HS-5 (cell line): Measurements from ENCODE around the gene NEK4.
"Not testable (repeated sequence)": the region's sequence is repeated elsewhere in the genome, so short reads cannot be mapped to it uniquely, and the experiment has no call there.

Experiments used
- DNase-seq: peaks from one replicate; pipeline ENCODE4 v3.0.0-alpha.2; 2012; ENCODE audit warnings: low read depth

Gene NEK4

DNA sequence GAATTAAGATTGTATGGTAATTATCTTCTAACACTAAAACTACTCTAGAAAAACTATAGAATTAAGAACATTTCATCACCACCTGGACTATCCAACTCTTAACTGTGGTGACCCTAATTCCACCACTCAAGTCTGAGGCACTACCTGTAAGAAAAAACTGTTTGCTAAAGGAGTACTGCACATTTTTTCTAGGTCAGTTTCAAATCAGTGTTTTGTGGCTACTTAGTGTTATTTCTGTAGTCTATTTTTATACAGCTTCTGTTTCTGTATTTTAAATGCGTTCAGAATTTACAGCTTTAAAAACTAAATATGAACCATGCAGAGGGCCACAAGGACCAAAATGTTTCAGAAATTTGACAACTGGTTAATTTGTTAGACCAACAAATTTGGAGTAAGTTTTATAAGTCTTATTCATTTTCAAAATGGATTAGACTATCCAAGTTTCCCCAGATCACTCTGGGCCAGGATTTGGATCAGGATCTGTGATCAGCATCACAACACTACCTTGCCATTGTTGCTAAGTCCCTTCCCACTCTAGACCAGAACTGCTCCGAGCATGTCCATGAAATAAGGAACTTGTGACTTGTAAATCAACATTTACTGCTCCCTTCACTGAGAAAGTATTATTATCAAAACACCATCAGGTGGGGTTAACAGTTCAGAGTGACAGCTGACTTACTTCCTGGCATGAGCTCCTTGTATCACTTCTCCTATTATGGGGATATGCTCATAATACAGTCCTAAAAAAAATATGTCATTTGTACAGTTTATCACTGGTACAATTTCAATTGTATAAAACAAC, 73.7 kb downstream of the NEK4 start:
- DNase-seq: no peak

DNA sequence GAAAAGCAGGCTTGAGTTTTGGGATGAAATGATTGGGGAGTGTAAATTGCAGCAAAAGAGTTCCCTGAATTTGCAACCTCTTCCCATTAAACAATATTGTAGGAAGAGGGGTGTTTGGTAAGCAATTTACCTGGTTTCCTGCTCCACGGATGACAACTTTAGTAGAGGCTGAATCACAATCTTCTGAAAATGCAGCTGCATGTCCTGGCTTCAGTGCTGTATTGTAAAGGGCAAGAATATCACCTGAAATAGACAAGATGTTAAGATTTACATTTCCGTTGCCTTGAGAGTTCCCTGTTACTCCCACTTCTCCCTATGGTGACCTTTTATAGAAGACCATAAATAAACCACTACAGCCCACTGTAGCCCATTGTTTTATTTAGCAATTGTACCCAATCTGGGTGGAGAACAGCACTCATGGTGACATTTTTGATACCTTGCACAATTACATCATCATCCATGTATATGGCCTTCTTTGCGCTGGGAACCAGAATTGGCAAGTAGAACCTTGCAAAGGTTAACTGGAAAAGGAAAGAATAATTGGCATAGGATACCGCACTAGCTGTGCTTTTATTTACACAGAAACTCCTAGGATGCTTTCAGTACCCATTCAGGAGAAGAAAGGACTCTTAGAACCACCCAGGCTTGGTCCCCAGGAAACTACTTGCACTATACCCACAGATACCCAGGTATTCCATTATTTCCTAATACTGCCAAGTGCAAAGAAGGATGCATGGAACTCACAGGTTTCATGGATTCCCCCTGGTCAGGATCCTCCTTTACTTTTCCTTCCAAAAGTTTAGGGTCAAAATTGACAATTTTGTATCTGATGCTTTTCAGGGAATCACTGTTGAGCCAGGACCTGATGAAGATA, 74.7 kb downstream of the NEK4 start:
- DNase-seq: no peak

DNA sequence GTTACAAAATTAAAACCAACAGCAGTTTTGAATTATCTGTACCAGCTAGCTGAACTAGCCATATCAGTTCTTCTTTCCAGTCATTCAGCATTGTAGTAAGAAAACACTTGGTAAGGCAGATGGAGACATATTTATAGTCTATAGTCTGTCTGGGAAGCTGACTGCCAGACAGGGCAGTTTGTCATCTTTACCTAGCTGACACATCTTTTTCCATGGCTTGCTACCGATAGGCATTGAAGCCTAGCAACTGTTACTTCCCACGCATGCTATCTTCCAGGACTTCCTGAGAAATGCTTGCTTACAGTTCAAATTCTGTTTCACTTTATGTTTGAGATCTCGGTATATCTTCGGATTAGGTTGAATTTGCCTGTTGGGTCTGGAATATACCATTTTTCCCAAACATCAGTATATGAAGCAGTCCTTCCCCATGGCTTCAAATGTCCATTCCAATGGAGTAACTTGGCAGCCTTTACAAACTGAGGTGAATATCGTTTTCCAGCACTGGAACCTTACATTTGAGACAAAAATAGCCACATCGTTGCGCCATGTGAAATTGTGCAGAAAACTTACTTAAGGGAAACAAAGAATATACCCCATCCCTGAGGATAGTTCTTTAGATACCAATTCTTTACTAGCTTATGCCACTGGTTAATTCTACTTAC, 76.1 kb downstream of the NEK4 start:
- DNase-seq: no peak

DNA sequence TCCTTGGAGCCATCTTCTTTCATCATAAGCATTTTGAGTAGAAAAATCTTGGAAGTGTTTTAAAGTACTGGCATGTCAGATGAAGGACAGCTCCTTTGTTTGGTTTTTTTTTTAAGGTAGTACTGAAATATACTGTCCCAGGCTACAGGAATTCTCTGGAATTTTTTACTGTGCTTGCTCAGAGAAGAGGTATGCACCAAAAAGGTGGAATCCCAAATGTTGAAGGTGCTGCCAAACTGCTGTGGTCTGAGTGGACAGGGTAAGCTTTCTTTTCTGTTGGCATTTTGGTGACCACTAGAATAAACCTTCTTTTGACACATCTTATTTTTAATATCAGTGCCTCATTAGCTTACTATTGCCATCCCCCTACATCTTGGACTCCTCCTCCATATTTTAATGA, 77.7 kb downstream of the NEK4 start:
- no peak for DNase-seq

DNA sequence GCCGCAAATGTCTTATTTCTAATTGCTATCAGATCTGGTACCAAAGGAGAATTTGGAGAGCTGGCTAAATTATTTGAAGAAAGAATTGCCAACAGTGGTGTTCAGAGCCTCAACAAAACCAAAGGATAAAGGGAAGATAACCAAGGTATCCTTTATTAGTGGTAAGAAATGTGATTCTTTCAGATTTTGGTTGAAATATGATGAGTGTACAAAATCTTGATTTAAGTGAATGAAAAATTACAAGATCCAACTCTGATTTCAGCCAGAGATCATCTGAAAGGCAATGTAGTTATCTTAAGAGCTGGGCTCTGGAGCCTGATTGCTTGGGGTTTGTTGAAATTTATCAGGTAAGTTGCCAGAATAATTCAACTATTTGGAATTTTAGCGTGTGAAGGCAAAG, 80.2 kb downstream of the NEK4 start:
- DNase-seq: no peak

DNA sequence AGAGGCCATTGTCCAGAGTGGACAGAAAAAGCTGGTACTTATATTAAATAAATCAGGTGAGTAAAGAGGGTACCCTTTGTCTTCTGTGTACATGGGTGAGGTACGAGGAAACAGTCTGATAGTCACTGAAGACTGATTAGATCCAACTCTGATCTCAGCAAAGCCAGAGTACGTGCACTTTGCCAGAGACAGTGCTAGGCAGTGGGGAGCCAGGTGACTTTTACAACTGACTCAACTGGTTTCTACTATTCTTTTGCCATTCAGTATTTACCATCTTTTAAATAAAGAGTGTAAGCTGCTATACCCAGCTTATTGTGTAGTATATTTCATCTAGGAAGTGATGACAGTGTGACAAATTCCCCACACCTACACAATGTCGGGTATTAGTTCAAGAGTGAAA, 81.6 kb downstream of the NEK4 start:
- no peak for DNase-seq

DNA sequence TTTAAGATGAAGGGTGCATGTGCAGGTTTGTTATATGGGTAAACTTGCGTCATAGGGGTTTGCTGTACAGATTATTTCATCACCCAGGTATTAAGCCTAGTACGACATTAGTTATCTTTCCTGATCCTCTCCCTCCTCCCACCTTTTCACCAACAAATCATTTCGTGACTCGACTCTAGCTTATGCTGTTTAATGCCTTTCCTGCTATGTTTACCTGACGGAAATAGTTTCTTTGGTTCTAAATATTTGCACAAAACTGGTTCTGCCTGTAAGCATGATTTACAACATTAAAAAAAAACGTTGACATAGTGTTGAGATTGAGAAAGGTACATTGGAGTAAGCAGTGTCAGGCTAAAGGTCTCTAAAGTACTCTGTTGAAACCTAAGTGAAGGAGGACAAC, 82.5 kb downstream of the NEK4 start:
- no peak for DNase-seq

DNA sequence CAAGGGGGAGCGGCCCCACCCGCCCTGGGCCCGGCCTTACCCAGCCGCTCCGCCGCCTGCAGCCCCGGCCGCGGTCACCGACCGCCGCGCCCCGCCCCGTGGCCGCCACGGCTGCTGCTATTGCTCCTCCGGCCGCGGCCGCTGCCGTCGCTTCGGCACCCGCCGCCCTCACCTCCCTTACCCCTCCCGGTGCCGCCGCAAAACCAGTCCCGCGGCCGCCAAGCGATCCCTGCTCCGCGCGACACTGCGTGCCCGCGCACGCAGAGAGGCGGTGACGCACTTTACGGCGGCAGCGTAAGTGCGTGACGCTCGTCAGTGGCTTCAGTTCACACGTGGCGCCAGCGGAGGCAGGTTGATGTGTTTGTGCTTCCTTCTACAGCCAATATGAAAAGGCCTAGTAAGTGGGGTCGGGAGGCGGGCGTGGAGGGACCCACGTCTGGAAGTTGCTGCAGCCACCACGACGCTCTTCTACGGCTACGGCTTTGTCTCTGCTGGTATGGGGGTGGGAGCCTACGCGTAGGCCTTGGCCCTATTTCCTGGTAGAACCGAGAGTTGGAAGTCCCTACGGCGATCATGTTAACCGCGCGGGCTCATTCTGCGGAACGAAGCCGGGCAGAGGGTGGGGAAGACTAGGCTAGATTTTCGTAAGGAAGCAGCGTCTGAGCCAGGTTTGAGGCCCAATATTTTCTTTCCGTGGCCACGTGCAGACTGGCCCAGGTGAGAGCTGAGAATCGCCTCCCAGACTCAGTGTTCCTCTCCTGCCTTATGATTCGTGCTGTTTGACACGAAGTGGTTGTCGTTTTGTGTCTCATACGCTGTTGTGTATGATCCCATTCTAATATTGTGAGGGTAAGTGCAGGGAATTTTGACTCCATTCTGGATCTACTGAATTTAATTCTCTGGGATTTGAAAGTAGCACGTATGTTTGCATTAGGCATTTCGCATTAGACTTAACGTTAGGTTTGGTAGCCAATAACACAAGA, 84.7 kb downstream of the NEK4 start, which contains the start of the genes GNL3 and PBRM1:
Gene GNL3 (plus strand): TSS at position 324 of the 983 bp plus-strand sequence. CDS start 61 bp downstream, at position 385.
Gene PBRM1 (minus strand): TSS at position 205 of the 983 bp plus-strand sequence.
- DNase-seq: peak; percentile 68

DNA sequence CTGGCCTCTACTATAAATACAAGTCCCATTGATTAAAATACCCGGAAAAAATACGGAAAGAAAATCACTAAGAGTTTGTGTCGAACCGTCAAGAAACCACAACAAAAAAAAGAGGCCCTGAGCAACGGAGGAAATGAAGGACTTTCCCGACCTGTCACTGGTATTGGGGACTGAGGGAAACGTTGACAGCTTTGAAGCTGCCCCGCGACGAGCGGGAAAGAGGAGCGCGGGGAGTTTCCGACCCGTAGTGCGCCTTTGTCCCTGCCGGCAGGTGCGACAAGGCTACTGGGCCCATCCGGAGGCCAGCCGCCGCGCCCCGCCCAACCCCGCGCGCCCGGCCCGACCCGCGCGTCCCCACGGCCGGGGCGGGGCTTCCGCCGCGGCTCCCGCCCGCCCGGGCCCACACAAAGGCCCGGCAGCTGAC, 85.4 kb downstream of the NEK4 start:
- no peak for DNase-seq

DNA sequence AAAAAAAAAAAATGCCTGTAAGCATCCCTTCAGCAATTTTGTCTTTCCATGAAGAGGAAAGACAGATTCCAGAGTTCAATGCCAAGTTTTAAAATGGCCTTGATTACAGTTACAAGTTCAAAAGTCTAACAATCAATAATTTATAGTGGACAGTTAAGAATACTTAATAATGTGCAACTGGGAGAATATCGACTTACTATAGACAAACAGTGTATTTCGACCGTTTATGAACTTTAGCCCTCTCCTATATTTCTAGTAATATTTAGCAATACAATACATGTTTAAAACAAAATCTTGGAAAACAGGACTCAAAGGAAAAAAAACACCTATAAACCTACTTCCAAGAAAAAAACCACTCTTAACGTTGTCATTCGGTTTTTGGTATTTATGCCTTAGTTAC, 86.6 kb downstream of the NEK4 start:
- no peak for DNase-seq

DNA sequence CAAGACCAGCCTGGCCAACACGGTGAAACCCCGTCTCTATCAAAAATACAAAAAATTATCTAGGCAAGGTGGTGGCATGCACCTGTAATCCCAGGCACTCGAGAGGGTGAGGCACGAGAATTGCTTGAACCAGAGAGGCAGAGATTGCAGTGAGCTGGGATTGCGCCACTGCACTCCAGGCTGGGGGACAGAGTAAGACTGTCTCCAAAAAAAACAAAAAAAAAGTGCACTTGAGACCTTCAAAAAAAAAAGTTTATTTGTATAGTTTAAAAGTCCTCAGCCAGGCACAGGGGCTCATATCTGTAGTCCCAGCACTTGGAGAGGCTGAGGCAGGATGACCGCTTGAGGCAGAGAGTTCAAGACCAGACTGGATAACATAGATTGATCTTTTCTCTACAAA, 87.1 kb downstream of the NEK4 start:
- DNase-seq: no peak

DNA sequence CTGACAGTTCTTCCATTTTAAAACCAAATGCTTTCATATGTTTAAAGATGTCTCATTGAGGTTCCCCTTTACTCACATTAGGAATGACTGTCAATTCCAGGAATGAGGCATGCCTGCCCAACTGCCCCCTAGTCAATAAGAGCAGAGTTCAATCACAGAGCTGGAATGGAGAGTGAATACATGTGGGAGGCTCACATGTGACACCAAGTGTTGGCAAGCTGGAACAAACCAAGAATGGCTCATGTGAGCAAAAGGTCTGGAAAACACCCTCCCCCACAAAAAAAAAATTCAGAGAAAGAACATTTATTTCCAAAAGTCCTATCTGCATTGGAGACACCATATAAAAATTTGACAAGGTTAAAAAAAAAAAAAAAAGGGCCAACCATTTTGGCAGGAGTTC, 88.7 kb downstream of the NEK4 start:
- peak; percentile 75 for DNase-seq

DNA sequence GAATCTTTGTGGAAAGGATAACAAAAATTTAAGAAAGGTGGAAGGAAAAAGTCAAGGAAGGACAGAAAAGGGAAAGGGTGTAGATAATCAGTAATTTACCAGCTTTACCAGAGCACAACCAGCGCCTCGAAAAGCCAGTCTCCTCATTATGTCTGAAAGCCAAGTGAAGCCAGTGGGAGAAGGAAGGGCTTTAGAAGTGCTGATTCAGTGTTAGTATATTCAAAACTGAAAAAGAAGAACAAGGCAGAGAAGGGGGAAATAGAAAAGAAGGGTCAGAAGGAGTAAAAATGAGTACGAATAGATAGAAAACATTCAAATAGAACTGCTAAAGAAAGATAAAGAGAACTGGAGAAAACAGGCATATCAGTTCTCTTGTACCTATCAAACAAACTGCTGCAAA, 89.1 kb downstream of the NEK4 start:
- DNase-seq: no peak

DNA sequence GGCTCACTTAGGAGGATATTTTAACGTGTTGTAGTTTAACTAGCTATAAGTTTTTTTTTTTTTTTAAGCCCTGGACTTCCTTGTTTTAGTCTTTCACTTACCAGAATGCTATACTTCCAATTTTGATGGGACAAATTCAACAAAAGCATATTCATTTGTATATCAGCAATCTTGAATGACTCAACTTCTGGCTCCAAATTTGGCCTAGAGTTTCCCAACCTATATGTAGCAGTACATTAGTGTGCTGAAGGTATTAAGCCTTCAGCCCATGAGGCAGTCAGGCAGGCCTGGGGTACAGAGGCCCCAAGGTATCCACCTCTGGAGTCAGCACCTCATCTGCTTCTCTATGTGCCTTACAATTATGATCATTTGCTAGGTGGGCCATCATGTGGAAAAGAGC, 90.9 kb downstream of the NEK4 start:
- no peak for DNase-seq

DNA sequence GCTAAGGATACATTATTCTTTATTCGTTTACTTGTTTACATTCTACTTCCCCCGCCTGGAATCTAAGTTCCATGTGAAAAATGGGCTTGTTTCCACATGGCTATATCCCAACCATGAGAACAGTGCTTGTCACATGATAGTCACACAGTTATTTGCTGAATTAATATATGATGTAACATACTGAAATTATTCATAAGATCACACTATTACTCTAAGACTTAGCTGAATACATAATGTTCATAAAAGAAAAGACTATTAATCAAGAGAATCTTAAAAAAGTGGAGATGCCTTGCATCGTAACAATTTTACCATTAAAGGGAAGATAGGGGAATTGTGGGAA, 91.6 kb downstream of the NEK4 start:
- no peak for DNase-seq

DNA sequence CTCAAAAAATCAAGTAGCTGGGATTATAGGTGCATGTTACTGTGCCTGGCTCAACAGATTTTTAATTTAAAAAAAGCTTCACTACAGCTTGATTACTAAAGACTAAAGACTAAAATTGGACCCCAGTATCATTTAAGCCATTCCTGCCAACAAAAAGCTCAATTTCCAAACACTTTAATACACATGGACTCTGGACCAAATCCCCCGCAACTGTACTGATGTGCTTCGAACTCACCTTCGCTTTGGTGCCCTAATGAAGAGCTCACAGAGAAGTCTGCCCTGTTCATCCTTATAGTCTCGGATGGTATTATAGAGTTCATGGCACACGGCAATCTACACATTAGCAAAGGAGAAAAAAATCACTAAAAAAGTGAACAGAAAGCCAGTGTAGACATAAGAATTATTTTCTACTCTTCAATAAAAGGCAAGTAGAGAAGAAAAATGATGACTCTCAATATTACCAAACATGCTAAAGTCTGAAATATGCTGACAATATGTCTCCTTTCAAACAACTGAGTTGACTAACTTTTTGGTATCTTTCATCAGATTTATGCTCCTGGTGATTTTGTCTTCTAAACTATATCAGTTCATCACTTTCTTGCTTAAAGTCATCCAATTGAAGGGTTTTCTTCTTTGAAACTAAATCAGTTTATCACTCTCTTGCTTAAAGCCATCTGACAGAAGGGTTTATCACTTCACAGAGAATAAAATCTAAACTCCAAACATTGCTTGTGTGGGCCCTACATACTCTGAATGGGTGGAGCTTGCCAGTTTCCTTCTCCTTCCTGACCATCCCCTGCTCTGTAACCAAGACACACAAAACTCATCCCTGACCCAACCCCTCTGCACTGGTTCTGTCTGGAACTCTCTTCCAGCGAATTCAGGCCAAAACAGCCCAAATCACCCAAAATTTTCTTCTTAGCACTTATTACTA, 92.2 kb downstream of the NEK4 start:
- no peak for DNase-seq

DNA sequence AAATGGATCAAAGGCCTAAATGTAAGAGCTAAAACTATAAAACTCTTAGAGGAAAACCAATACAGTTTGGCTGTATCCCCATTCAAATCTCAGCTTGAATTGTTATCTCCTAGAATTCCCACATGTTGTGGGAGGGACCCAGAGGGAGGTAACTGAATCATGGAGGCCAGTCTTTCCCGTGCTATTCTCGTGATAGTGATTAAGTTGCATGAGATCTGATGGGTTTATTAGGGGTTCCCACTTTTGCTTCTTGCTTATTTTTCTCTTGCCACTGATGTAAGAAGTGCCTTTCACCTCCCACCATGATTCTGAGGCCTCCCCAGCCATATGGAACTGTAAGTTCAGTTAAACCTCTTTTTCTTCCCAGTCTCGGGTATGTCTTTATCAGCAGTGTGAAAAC, 94.5 kb downstream of the NEK4 start:
- not testable (repeated sequence) for DNase-seq

DNA sequence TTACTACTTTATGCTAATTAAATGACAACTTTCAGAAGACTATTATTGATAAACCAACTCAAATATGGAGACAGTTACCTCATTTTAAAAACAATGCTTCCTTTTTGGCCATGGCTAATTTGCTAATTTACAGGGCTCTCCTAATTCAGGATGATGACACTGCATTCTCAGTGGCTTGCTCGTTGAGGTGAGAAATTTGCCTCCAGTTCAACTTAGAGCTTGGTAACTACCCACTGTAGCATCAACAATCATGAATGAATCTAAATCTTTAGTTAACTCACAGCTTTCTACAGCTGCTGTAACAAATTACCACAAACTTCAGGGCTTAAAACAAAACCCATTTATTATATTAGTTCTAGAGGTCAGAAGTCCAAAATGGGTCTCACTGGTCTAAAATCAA, 99.1 kb downstream of the NEK4 start:
- no peak for DNase-seq

DNA sequence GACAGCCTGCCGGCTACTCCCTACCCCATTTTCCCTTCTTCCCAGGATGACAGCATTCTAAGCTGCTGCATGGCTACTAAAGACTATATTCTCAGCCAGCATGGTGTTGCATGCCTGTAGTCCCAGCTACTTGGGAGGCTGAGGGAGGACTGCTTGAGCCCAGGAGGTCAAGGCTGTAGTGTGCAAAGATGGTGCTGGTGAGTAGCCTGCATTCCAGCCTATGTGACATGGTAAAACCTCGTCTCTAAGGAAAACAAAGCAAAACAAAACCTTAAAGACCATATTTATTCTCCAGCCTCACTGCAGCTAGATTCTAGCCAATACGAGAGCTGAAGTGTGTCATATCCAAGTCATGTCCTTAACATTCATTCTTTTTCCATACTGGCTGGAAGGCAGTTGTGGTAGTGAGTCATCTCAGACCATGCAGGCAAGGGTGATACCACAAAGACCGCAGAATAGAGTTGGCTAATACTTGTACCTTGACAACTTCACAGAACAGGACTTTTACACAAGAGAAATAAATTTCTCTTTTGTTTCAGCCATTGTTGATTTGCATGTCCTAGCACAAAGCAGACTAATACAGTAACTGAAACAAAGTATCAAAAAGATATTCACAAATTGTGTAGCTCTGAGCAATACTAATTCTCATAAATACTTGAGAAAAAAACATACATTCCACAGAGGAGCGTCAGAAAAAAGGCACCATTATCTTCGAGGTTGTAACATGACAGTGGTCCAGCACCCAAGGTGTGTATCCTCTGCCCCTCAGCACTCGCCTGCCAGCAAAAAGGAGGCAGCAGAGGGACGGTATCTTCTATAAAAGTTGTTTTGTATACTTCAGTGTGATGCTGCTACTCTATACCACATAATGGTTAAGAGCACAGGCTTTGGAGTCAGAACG, 99.9 kb downstream of the NEK4 start:
- peak; percentile 99 for DNase-seq
